ENCODE data around the gene SPINK4. TPM values are rescaled to one million over a fixed set of nuclear protein-coding genes. Genes with fewer than 3 reads are reported as not detected.

The SPINK4 gene, protein sequence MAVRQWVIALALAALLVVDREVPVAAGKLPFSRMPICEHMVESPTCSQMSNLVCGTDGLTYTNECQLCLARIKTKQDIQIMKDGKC
- total RNA-seq: not detected
- long read RNA-seq, donor 1: 0 reads
- long read RNA-seq, donor 2, partial matches to known transcripts: 1 of 2 reads
- long read RNA-seq, donor 2, other reads (novel, unspliced or antisense): 1 of 2 reads

DNA sequence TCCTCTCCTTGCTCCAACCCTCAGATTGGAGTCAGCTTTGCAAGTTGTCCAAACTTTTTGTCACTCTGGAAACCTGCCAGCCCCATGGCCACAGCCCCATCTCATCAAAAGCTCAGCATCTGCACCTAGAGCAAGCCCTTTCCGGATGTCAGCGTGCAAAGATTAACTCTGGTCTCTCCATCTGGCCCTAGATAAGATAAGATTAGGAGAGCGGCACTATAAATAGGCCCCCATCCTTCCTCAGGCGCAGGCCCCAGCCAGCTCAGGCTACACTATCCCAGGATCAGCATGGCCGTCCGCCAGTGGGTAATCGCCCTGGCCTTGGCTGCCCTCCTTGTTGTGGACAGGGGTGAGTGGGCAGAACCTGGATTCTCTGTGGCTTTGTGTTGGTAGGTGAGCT lies at the start of gene SPINK4:
Gene SPINK4, plus strand, starts transcription at position 247 of the 400 bp plus-strand sequence. Its CDS starts 42 bp downstream, at position 289.
- no peak for DNase-seq (ENCODE audit: low spot score)
- intact Hi-C loops (cut with DNase I): no loop called here

DNA sequence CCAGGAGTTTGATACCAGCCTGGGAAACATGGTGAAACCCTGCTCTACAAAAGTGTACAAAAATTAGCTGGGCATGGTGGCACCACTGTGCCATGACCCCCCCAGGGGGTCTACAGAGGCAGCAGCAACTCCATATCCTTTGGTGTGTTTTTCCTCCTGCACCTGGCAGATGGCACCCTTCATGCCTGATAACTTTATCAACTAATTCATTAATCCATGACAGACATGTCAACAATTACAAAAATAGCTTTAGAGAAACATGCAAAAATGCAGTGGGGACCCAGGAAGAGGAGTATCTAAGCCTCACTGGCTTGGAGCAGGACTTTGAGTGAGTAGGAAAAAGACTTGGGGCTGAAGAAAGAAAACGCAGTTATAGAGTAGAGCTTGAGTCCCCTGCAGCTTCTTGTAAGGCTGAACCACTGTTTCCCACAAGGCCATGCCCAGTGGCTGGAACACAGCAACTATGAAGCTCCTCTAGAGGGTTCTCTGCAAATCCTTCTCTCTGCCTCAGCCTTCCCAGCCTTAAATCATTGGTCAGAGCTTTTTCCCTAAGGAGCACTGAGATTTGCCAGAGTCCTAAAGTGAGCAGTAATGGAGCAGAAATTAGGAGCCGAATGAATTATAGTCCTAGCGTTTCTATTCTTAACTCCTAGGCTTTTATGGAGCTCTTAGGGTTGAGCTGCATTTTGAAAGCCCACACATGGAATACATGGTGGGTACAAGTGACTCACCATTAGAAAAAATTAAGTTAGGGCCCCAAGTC lies 47.3 kb upstream of the SPINK4 start:
- intact Hi-C loops (cut with DNase I): no loop called here
- no peak for DNase-seq (ENCODE audit: low spot score)

DNA sequence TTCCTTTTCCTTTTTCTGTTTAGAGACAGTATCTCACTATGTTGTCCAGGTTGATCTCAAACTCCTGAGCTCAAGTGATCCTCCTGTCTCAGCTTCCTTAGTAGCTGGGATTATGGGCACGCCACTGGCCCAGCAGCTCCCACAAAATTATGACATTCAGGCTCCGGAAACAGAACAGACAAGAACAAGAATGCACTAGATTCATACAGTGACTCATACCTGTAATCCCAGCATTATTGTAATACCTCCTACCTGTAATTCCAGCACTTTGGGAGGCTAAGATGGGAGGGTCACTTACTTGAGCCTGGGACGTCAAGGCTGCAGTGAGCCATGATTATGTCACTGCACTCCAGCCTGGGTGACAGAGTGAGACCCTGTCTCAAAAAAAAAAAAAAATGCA lies 46.1 kb upstream of the SPINK4 start:
- DNase-seq (ENCODE audit: low spot score): no peak
- intact Hi-C loops (cut with DNase I): no loop called here

DNA sequence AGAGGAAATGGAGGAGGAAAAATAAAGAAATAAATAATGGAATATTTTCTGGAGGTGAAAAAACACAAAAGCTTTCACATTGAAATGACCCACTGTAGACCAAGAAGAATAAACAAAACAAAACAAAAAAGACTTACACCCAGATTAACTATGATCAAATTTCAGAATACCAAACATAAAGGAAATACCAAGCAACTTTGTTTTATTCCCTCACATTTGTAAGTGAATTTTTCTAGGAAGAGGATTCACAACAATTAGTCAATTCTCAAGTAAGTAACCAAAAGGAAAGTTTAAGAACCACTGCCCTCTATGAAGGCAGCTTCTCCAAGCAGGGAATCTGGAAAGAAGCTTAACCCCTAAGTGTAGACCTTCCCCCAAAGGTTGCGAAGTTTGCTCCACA lies 43.2 kb upstream of the SPINK4 start:
- intact Hi-C loops (cut with DNase I): no loop called here

DNA sequence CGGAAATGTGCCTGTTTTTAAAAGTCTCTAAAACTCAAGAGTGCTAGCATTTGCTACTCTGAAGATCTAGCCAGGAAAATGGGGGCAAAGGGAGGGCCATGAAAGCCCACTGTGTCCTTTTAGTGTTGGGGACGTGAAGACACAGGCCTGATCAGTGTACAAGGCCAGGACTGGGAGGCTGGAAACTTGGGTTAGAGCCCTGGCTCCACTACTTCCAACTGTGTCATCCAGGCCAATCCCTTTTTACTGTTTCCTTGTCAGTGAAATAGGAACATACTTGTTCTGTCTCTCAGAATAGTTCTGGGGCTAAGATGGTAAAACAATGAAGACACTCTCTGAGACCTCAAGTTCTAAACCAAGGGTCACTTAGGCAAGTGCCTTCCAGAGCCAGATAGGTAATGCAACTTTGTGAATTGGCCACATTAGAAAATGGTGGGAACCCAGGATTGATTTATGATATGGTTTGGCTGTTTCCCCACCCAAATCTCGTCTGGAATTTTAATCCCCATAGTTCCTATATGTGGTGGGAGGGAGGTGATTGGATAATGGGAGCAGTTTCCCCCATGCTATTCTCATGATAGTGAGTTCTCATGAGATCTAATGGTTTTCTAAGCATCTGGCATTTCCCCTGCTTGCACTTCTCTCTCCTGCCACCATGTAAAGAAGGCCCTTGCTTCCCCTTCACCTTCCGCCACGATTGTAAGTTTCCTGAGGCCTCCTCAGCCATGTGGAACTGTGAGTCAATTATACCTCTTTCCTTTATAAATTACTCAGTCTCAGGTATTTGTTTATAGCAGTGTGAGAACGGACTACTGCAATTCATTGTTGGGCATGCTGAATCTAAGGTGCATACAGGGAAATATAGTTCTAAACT lies 42.5 kb upstream of the SPINK4 start:
- intact Hi-C loops (cut with DNase I): no loop called here
- DNase-seq (ENCODE audit: low spot score): no peak

More for the DNA sequence above, 43.2 kb upstream of the SPINK4 start:
- no peak for DNase-seq (ENCODE audit: low spot score)

DNA sequence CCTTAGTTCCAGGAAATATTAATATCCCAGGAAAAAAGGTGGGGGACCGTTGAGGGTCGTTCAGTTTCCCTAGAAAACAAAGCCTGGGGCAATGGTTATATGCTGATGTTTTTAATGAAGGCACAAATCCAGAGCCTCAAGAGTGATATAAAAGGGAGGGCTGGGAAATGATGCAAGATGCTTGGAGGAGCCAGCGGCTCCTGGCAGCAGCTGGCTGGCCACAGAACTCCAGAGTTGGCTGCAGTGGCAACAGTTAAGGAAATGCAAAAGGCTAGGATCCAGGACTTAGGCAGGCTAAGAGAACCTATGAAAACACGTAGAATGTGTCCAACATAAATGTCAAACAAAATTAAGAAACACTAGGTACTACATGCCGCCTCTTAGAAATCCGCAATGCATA lies 41.8 kb upstream of the SPINK4 start:
- intact Hi-C loops (cut with DNase I): no loop called here
- peak; percentile 91 for DNase-seq (ENCODE audit: low spot score)

DNA sequence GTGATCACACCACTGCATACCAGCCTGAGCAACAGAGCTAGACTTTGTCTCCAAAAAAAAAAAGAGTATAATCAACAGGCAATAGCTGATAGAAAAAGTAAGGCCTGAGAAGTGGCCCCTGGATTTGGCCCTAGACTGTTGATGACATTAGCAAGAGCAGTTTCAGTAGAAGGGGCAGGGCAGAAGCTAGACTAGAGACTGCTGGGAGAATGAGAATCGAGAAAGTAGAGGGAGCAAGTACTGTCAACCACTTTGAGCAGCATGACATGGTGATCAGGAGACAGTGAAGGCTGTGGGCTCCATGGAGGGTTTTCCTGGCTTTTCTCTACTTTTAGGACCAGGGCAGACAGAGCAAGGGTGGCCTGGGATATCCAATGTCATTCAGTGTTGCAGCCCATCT lies 37.9 kb upstream of the SPINK4 start:
- no peak for DNase-seq (ENCODE audit: low spot score)
- intact Hi-C loops (cut with DNase I): loop anchor here (5.0 to 10.0 kb wide), 4 partner anchors 35 to 100 kb away; partner anchors contain the start of gene B4GALT1 (in 1 of the 2)

DNA sequence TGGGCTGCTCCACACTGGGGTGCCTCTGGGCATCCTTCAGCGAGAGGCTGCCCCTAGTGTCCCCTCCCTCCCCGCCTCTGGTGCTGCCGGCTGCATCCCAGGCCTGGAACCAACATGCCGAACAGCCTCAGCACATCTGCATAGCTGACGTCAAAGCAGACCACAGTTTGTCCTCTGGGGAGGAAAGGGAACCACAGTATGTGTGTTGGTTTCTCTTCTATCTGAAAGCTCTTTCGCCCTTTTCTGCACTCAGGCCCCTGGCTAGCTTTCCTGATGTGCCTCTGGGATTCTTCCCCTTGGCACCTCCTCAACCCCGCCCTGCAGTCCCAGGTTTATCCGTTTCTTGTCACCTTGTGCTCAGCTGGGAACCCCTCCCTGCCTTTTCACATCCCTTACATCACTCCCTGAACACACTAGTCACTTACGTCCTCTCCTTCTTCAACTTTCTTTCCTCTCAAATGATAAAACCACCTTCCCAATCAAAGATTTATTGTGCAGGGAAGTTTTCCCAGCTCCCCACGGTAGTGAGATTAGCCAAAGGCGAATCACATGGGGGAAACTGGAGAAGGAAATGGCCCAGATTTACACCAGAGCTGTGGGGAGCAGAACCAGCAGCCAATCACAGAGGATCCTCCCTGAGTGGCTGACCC lies 37.3 kb upstream of the SPINK4 start:
- intact Hi-C loops (cut with DNase I): loop anchor here (5.0 to 10.0 kb wide), 4 partner anchors 35 to 100 kb away; partner anchors contain the start of gene B4GALT1 (in 1 of the 2)
- DNase-seq (ENCODE audit: low spot score): peak; percentile 90

DNA sequence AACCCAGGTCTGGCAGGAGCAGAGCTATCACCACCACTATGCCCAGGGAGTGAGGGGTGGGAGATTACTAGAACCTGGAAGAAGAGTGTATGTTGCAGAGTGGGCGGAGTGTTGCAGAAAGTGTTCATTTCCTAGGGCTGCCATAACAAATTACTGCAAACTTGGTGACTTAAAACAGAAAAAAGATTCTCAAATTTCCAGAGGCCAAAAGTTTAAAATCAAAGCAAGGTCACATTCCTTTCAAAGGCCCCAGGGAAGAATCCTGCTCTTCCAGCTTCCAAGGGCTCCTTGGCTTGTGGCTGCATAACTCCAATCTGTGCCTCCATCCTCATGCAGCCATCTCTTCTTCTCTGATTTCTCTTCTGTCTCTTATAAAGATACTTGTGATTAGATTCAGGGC lies 30.6 kb upstream of the SPINK4 start:
- intact Hi-C loops (cut with DNase I): loop anchor here in 1 of 2 donors (10.0 kb wide), 1 partner anchor 55 kb away; no protein-coding TSS in a partner anchor
- DNase-seq (ENCODE audit: low spot score): no peak

DNA sequence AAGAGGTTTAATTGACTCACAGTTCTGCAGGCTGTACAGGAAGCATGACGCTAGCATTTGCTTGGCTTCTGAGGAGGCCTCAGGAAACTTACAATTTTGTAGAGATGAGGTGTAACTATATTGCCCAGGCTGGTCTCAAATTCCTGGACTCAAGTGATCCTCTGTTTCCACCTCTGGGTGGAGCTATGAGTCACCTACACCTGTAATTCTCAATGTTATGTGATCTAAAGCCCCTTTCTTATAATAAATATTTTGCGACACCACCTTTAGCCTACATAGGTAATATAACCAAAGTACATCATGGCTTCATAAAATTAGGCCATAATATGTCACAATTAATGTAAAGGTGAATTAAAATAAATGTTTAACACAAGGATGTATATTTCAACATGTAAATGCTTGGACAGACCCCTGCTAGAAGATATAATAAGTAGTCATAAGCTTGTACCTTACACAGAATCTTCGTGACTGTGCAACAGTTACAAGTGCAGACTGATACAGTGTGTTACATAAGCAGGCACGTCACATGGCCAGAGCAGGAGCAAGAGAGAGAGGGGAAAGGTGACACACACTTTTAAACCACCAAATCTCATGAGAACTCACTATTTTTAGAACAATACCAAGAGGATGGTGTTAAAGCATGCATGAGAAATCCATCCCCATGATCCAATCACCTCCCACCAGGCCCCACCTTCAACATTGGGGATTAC lies 29.8 kb upstream of the SPINK4 start:
- no peak for DNase-seq (ENCODE audit: low spot score)

DNA sequence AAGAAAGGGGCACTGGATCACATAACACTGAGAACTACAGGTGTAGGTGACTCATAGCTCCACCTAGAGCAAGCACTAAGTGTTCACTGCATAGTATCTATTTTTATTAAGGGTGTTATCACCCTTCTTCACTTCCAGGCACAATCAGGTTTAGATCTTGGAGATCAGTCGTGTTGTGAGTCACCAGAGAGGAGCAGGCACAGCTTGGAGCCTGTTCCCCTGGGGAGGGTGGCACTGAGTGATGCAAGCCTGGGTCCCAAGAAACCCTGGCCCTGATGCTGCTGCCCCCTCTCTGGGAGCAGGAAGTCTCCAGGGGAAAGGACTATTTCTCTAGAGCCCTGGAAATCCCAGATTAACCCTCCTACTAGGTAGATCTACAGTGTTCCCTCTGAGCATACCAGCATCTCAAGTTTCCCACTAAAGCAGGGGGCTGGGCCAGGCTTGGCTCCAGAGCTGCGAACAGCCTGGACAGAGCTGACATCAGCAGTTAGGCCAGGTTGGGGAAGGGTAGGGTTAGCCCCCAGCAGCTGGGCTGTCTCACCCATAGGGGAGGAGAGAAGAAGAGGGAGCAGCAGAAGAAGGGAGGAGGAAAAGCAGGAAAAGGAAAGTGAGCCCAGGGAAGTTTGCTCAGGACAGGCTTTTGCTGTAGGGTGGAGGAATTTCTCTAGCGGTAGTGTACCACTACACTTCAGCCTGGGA lies 28.1 kb upstream of the SPINK4 start:
- intact Hi-C loops (cut with DNase I): no loop called here
- DNase-seq (ENCODE audit: low spot score): no peak

More for the DNA sequence above, 29.8 kb upstream of the SPINK4 start:
- intact Hi-C loops (cut with DNase I): no loop called here

DNA sequence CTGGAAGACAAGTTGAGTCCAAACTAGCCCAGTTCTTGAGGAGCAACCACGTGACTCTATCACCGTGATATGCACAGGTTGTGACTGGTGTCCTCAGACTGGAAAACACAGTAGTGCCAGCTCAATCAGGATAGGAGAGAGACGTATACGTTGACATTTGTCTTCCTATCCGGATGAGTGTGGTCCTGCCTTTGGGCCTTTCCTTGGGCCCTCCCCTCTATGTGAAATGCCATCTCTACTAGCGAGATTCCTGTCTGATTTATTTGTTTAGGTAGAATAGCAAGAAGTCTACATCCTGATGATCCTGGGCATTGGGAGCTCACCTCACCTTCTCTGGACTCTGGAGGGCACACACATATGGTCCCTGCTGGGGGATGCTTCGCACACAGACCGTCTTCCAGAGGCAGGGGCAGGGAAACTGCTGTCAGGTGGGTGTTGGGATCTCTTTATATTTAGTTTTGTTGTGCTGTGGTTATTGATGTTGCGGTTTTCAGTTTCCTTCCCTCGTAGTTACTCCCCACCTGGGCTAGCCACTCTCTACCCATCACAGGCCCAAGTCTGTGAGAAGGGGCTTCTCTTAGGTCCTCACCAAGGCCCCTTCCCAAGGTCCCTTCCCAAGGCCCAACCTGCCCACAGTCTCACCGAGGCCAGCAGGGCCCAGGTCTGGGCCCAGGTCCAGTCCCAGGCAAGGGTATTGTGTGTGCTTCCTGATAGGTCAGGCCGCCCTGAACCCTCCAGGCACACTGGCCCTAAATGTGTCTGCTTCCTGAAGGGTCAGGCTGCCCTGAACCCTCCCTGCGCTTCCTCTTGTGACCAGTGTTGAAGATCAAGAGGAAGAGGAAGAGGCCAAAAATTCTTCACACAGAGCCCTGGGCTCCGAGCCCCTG lies 19.0 kb upstream of the SPINK4 start:
- intact Hi-C loops (cut with DNase I): no loop called here
- no peak for DNase-seq (ENCODE audit: low spot score)

DNA sequence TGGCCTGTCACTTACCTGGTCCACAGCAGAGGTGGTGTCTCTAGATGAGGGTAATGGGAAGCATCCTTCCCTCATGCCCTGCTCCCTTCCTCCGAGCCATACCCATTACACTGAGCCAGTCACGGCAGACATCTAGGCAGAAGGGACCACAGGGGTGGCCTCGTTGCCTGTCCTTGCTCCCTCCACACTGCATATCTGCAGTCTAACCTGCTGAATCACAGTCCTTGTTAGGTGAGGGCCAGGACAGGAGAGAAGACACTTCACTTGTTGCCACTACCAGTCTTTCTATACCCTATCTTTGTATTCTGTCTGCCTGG lies 18.4 kb upstream of the SPINK4 start:
- no peak for DNase-seq (ENCODE audit: low spot score)
- intact Hi-C loops (cut with DNase I): no loop called here

DNA sequence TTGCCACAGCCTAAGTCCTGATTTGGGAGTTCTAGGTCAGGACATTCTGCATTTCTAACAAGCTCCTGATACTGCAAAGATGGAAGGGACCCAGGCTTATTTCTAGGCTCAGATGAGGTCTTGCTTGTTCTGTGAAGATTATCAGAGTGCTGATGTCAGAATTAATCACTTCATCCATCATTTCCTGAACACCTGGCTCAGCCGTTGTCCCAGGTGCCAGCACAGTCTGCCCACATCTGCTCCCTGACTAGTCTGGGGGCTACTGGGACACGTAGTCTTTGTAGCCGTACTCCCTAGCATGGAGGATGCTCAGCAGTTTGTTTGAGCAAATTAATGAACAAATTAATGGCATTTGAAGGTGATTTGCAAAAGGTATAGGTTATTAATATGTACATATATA lies 17.9 kb upstream of the SPINK4 start:
- DNase-seq (ENCODE audit: low spot score): no peak
- intact Hi-C loops (cut with DNase I): no loop called here

DNA sequence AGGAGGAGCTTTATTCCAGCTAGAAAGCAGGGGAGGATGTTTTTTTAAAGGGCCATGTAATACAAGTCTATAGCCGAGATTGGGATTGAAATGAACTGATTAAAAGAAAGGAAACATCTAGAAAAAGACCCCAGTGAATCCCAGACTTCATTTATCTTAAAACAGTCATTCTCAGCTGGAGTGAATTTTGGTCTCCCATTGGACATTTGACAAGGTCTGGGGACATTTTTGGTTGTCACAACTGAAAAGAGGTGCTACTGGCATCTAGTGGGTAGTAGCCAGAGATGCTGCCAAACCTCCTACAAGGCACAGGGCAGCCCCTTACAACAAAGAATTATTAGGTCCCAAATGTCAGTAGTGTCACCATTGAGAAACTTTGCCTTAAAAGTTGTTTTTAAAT lies 16.3 kb upstream of the SPINK4 start:
- intact Hi-C loops (cut with DNase I): loop anchor here in 1 of 2 donors (2.0 kb wide), 1 partner anchor 63 kb away; no protein-coding TSS in a partner anchor
- DNase-seq (ENCODE audit: low spot score): no peak

DNA sequence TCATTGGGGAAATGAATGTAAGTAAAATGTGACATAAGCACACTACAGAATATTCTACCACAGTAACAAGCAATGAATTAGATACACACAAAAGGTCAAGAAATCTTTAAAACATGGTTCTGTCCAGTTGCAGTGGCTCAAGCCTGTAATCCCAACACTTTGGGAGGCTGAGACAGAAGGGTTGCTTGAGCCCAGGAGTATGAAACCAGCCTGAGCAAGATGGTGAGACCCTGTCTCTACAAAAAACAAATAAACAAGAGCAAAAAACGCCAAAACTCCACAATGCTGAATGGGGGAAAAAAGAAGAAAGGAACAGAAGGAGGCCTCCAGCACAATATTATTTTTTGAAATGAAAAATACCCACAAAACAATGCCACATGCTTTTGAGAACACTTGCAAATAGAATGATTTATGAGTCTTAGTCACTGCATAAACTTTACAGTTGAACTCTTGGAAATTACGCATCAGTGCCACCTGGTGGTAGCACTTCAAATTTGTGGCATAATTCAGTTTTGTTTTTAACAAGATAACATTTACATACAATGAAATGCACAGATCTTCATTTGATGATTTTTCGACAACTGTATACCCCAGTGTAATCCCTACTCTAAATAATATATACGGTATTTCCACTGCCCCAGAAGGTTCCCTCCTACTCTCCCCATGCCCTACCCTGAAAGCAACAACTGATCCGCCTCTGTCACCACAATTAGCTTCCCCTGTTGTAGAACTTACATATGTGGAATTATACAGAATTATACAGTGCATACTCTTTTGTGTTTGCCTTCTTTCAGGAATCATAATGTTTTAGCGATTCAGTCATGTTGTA lies 14.4 kb upstream of the SPINK4 start:
- no peak for DNase-seq (ENCODE audit: low spot score)
- intact Hi-C loops (cut with DNase I): loop anchor here (2.0 kb wide), 3 partner anchors 65 to 143 kb away; no protein-coding TSS in a partner anchor

Measured in posterior vena cava (tissue), 2 donors.